Measurements from ENCODE around the gene DSCAML1.
A peak's percentile ranks its signal among the peaks of the same experiment; 100 is the strongest.
"Not testable (repeated sequence)": the region's sequence is repeated elsewhere in the genome, so short reads cannot be mapped to it uniquely, and the experiment has no call there.

The DSCAML1 gene

GRCh38 chr11:117468888-117469287 lies 328.1 kb downstream of the DSCAML1 start:
- DNase-seq (ENCODE audit: low read depth in 2 of 2), result no peak

- no peak for DNase-seq (ENCODE audit: low read depth in 2 of 2)
Measured at GRCh38 chr11:117467770-117468169, 329.2 kb downstream of the DSCAML1 start.

DNA sequence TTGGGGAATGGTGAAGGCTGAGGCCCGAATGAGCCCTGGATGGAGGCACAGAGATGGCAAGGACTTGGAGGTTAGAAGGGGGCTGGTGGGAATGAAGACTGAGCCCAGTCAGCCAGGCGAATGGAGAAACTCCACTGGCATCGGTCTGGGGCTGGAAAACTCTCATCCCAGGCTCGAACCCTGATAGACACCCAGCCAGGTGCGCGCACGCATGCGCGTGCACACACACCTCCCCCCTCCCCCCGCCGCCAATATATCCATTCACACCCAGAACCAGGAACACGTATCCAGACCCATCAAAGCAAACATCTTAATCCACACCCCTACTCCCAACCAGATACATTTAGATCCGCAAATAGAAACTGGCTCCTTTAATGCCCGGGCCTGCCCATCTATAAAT lies 330.1 kb downstream of the DSCAML1 start:
- no peak for DNase-seq (ENCODE audit: low read depth in 2 of 2)

DNA sequence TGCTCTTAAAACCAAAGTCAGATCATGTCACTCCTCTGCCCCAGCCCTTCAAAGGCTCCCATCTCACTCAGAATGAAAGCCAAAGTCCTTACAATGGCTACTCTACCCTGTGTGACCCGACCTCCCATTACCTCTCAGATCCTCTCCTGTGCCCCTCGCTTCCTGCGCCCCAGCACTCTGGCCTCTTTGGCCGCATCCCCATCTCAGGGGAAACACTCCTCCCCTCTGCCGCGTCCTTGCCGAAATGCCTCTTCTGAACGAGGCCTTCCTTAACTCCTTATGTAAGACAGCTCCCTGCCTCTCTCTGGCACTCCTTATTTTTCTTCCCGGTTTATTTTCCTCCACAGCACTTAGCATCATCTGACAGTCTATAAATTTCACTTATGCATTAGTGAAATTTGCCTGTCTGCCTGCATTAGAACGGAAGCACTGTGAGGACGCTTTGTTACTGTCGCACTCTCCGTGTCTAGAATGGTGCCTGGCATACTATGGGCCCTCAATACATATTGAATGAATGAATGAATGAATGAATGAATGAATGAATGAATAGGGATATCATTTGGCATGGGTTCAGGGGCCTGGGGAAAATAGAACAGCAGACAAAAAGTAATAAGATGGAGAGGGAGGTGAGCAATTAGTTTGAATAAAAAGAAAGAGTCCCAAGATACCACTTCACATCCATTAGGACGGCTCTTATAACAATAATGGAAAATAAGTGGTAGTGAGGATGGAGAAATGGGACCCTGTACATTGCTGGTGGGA lies 331.6 kb downstream of the DSCAML1 start:
- no peak for DNase-seq (ENCODE audit: low read depth in 2 of 2)

DNA sequence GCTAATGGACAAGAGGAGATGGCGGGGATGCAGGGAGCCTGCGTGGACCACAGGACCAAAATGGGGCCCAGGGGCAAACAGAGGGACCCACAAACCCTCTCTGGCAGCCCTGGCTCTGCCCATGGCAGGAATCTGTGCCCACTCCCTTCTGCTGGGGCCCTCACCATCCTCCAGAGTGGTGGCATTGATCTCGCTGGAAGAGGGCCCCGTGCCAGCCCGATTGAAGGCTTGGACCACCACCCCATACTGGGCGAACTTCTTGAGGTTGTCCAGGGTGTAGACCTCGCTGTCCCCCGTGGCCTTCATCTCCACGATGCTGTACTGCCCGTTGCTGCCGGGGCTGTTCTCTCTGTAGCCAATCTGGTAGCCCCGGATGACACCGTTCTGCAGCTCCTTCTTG lies 332.2 kb downstream of the DSCAML1 start:
- no peak for DNase-seq (ENCODE audit: low read depth in 2 of 2)

GRCh38 chr11:117462864-117463247 lies 334.2 kb downstream of the DSCAML1 start:
- no peak for DNase-seq (ENCODE audit: low read depth in 2 of 2)

GRCh38 chr11:117462183-117462863 lies 334.7 kb downstream of the DSCAML1 start:
- DNase-seq (ENCODE audit: low read depth in 2 of 2), result no peak

- DNase-seq (ENCODE audit: low read depth in 2 of 2), result no peak
Measured at GRCh38 chr11:117461396-117462182, 335.4 kb downstream of the DSCAML1 start.

- DNase-seq (ENCODE audit: low read depth in 2 of 2), result no peak
Measured at GRCh38 chr11:117459979-117460300, 337.1 kb downstream of the DSCAML1 start.

DNA sequence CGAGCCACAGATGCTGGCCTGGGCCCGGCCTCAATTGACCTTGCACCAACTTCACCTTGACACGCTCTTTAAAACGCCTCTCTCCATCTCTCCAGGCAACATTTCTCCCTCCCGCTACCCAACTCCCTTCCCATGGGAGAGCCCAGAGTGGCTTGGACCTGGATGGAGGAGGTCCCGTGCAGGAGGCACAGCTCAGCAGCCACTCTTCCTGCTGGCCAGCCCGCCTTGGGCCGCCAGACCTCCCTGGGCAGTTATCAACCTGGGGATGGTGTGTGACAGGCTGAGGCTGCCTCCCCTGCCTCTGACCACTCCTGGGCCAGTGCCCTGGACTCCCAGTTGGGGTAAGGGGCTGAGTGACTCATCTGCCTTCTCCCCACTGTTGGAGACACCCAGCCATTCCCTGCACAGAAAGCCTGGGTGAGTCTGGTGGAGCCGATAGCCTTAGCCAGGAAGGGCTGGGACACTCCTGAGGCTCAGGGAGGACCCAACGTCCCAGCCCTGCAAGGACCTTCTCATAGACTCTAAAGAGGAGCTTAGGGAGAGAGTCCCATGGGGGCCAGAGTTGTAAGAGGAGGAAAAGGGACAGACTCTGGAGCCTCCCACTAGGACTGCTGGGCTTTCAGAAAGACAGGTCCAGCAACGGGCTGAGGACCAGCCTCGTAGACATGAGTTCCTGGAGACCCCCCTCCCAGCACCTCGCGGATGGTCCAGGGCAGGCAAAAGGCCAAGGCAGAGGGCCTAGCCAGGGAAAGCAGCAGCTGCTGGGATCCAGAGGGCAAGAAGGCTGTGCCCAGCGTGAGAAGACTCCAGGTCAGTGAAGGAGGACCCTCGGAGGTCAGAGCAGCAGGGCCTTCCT lies 337.7 kb downstream of the DSCAML1 start:
- no peak for DNase-seq (ENCODE audit: low read depth in 2 of 2)

- peak in 1 of 2 experiments; percentile 26 for DNase-seq (ENCODE audit: low read depth in 2 of 2)
Measured at GRCh38 chr11:117458275-117459122, 338.5 kb downstream of the DSCAML1 start.

DNA sequence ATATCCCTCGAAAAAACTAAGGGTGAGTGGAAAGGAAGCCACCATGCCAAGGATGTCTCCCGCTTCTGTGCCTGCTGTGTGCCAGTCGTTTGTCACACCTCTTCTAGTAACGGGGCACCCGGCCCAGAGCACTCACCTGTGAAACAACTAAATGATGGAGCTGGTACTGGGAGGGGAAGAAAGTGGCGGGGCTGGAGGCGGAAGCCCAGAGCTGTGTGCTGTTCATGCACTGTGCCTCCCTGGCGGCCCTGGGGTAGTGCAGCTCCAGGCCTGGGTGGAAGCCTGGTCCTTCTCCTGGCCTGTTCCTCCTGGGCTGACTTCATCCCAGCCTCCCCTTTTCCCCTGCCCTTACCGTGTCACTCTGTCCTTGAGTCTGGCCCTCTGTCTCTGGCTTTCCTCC lies 339.2 kb downstream of the DSCAML1 start:
- DNase-seq (ENCODE audit: low read depth in 2 of 2), result no peak

GRCh38 chr11:117457031-117457785 lies 339.8 kb downstream of the DSCAML1 start:
- DNase-seq (ENCODE audit: low read depth in 2 of 2), result no peak

- DNase-seq (ENCODE audit: low read depth in 2 of 2), result not testable (repeated sequence)
Measured at GRCh38 chr11:117456721-117457029, 340.3 kb downstream of the DSCAML1 start.

DNA sequence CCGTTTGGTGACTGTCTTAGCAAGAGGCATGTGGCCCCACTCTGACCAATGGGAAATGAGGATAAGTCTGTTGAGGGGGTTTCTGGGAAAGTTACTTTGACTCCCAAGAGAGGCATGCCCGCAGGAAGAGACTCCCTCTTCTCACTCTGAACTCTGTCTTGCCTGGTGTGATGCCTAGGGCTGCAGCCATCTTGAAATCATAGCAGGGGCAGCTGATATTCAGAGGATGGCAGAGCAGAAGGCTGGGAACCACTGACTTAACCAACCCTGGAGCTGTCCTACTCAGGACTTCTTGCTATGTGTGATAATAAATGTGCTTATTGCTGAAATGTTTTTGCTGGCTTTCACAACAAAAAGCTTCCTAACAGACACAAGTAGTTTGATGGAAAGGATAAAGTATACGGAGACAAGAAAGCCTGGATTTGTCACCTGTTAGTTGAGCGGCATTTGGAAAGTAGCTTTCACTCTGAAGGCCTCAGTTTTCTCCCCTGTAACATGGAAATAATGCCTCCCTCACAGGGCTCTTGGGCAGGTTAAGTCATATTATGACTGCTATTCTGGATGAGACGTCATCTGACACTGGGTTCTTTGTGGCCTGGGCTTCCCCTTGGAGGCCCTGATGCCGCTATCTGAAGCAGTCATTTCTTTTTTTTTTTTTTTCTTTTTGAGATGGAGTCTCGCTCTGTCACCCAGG lies 340.8 kb downstream of the DSCAML1 start:
- peak in 1 of 2 experiments; percentile 9 for DNase-seq (ENCODE audit: low read depth in 2 of 2)

DNA sequence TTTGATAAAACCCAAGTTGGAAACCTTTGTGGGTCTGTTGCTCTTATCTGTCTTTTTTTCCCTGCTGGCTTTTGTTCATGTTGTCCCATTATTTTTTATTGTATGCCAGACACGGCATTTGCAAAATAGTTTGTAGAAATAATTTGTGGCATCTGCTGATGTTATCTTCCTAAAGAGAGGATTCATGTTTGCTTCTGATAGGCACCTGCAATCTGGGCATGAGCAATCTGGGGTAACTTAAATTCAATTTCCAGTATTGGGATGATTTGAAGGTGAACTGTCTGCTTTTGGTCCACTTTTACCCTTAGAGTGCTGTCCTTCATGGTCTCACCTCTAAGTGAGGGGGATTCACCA lies 342.5 kb downstream of the DSCAML1 start:
- no peak for DNase-seq (ENCODE audit: low read depth in 2 of 2)

GRCh38 chr11:117453886-117454563 lies 343.0 kb downstream of the DSCAML1 start:
- no peak for DNase-seq (ENCODE audit: low read depth in 2 of 2)

DNA sequence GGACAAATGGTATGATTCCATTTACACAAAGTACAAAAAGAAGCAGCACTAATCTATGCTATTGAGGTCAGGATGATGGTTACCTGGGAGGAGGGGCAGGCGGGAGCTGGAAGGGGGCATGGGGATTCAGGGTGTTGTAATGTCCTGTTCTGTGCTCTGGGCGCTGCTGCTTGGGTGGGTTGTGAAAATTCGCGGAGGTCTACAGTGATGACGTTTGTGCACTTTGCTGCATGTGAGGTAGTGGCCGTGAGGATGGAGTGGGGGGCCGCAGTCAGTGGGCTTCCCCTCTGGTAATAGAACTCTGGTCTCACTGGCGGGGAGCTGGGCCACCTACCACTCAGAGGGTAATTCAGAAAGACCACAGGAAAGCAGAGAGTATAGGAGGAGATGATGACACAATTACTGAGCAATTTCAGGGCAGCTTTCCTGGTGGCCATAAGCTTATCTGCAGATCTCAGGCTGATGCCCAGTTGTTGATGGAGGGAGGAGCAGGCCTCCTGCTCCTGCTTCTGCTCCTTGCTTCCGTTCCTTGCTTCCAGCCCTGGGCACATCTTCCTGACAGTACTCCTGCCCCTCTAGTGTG lies 347.8 kb downstream of the DSCAML1 start:
- no peak for DNase-seq (ENCODE audit: low read depth in 2 of 2)

Data from stimulated activated CD4-positive, alpha-beta T cell treated with anti-CD3 and anti-CD28 coated beads, Interleukin-12 subunit alpha, Interleukin-12 subunit beta, amount 100 ng/mL, for 24 hours (primary cell).